HG02981 (cell line): ENCODE measurements around the gene DDX49.
"Not testable (repeated sequence)": the region's sequence is repeated elsewhere in the genome, so short reads cannot be mapped to it uniquely, and the experiment has no call there.

Experiments used
- ATAC-seq: cut with Tn5 transposase; IDR thresholded peaks from one replicate; pipeline ENCODE4 v1.9.1; 2021; ENCODE audit warnings: mild to moderate bottlenecking, moderate library complexity; ENCODE audit not compliant: unreplicated experiment

Gene DDX49

DNA sequence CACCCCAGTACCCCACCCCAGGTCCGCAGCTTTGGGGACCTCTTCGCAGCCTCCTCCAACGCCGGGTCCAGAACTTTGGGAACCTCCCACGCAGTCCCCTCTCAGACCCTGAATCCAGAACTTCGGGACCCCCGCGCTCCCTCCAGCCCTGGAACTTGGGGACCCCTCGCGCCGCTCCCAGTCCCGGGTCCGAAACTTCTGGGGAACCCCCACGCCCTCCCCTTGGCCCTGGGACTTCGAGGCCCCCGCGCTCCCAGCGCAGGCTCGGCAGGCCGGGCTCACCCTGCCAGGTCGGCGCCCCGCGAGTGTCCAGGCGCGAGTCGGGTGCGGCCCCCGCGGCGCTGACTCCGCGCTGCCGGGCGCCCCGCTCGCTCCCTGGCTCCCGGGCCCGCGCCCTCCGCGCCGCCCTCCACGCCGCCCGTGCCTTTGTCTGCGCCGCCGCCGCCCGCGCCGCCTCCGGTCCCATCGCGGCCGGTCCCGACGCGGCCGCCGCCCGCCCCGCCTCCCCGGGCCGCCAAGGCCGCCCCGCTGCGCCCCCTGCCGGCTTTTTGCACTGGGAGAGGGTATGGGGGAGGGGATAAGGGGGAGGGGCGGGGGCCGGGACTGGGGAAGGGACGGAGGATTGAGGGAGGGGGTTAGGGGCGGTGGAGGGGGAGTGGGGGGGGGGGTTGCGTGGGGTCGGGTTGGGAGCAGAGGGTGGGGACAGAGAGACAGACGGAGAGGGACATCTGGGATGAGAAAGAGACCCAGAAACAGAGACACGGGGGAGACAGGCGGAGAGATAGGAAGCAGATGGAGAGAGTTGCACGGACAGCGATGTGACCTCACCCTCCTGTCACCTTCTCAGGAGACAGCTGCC, 21.5 kb downstream of the DDX49 start, which contains the start of gene HOMER3:
Gene HOMER3, minus strand, starts transcription at position 449 of the 859 bp plus-strand sequence. CDS start 2,235 bp downstream, outside the sequence.
- ATAC-seq: no peak

DNA sequence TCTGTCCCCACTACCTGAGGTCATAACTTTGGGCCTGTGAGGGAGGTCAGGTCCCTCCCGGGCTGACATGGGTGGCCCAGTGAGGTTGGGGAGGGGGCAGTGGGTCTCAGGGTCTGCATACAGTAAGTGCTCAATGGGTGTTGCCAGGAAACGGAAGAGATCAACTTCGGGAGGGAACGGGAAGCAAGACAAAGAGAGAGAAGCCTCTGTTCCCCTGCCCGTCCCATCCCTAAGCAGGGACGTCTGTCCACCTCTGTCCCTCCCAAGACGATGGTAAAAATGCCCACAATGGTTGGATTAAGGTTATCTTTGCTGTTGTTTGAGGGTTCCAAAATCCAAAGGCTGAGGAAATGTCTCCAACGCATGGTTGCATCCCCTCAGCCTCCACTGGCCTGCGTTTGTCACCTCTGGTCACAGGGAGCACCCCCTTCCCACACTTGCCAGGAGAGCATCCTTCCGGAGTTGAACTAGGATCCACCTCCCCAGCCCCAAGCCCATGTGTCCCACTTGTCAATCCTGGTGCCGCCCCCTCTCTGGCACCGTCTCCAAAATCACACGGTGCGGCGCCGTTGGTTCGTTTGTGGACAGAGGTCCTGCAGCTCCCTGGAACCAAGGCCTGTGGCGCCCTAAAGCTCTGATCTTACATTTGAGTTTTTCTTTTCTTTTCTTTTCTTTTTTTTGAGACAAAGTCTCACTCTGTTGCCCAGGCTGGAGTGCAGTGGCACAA, 22.3 kb downstream of the DDX49 start:
- ATAC-seq: no peak

DNA sequence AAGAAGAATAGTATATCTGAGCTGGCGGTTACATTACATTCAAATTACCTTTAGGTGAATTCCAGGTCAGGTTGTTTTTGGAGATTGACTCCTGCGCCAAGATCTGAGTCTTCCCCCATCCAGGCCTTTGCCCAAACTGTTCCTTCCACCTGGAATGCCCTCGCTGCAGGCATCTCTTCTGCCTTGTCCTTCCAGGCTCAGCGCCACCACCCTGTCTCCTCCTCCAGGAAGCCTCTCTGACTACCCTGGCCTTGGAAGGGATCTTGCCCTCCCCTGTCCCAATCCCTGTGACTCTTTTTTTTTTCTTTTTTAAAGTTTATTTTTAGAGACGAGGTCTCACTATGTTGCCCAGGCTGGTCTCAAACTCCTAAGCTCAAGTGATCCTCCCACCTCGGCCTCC, 23.2 kb downstream of the DDX49 start:
- ATAC-seq: no peak

DNA sequence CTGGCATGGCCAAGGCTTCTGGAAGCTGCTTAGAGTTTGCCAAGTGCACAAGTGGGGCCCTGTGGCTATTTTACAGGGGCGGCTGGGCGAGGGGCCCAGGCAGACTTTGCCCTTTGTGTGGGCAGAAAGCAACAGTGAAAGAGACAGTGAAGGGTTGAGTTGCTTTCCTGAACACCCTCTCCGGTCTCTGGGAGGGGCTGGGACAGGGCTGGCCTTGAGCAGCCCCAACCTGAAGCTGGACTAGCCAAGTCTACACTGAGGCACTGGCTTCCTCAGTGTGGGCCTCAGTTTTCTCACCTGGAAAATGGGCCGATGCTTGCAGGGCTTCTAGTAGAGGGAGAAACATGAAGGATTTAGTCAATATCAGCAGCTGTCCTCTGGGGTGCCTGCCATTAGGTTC, 23.9 kb downstream of the DDX49 start:
- ATAC-seq: no peak

DNA sequence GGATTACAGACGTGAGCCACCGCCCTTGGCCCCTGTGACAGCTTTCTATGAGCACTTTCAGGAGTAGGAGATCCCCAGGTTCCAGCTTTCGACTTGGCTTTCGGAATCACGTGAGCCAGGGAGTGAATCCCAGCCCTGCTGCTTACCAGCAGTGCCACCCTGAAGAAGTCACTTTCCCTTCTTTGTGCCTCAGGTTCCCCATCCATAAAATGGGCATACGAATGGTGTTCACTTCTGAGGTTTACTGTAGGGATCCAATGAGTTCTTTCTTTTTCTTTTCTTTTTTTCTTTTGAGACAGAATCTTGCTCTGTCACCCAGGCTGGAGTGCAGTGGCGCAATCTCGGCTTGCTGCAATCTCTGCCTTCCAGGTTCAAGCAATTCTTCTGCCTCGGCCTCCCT, 25.8 kb downstream of the DDX49 start:
- ATAC-seq: no peak

DNA sequence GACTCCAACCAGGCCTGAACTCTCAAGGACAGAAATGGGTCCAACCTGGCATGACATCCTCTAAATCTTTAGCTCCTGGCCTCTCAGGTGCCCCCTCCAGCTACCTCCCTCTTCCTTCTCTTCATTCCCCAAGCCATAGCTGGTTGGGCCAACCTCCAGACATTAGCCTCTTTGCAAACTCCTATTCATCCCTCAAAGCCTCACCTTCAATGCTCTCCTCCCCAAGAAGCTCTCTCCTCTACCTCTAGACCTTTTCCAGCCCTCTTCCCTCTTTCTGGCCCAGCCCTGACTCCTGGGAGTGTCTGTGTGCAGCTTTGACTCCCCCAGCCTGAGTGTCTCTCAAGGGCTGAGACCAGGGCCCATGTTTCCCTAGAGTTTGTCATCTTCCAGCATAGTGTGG, 26.8 kb downstream of the DDX49 start:
- no peak for ATAC-seq

DNA sequence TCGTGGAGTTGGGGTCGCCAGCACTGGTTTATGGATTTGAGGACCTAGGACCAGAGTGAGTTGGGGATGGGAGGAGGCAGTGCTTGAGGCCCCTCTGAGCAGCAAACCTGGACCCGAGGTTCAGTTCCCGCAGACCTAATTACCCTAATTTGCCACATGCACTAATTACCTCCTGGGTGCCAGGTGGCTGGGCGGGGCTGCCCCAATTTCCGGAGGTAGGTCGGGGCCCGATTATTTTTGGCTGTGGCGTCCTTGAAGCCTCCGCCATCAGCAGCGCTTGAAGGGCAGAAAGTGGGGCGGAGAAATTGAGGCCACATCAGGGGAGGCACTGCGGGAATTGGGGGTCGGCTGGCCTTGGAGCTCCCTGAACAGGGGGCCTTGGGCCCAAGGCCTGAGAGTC, 27.4 kb downstream of the DDX49 start:
- ATAC-seq: no peak

DNA sequence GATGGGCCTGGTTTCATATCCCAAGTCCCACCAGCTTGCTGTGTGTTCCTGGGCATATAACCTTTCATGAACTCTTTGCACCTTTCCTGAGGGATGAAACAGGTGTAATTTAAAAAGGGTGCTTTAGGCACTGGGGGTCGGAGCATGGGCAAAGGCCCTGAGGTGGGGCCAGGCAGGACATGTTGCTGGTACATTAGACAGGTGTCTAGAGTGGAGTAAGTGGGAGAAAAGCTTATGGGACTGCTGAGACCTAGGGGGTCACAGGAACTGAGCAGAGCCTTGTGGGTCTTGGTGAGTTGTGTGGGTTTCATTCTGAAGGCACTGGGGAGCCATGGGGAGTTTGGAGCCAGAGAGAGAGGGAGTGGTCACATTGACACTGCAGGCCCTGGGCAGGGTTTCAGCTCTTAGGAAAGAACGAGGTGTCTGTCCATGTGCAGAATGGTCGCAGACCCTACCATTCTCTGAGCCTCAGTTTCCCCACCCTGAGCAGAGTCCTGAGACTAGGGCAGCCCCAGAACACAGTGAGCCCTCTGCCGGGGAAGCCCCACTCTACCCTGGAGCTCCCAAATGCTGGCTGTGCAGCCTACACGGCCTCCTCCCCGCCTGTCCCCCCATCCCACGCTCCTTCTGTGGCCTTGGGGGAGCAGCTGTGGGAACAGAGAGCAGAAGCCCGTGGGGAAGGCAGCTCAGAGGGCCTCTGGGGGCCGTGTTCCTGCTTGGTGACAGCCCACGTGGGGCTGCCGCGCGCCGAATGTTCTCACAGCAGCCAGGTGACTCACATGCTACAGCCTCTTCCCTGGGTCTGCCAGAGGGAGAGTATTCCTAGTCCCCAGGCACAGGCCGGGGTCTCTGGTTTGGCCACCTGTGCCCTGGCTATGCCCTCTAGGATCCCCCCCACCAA, 28.8 kb downstream of the DDX49 start:
- no peak for ATAC-seq

DNA sequence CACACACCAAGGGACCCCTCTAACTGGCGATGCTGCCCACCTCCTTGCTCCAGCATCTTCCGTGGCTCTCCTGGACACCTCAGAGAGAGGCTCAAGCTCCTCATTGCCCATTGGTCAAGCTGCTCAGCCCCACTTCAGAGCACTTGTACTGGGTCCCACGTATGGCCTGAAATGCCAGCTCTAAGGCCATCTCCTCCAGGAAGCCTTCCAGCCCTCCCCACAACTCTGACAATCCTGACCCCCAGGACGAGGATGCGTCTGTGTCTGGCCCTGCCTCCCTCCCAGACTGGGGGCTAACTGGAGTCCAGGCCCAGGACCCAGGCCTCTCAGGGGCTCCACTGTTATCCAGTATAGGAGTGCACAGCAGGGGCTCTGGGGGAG, 29.5 kb downstream of the DDX49 start:
- no peak for ATAC-seq

DNA sequence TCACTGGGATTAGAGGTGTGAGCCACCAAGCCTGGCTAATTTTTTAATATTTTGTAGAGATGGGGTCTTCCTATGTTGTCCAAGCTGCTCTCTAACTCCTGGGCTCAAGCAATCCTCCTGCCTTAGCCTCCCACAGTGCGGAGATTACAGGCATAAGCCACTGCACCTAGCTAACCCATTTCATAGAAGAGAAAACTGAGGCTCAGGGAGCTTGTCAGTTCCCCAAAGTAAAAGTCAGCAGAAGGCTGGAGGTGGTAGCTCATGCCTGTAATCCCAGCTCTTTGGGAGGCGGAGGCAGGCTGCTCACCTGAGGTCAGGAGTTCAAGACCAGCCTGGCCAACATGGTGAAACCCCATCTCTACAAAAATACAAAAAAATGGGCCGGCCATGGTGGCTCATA, 30.3 kb downstream of the DDX49 start:
- no peak for ATAC-seq

DNA sequence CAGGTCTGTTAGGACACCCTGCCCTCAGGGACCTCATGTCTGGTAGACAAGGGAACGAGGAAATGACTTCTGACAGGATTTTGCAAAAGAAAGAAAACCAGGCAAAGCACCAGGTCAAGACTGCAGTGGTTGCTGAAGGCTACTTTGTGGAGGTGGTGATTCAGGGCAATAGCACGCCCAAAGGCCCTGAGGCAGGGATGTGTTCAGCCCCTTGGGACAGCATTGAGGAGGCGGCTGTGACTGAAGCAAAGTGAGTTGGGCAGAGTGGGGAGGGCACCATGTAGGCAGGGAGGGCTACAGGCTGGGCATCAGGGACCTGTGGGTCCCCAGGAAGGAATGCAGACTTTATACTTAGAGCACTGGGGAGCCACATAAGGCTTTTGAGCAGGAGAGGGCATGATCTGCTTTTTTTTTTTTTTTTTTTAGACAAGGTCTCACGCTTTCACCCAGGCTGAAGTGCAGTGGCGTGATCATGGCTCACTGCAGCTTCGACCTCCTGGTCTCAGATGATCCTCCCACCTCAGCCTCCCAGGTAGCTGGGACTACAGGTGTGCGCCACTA, 32.3 kb downstream of the DDX49 start:
- no peak for ATAC-seq

DNA sequence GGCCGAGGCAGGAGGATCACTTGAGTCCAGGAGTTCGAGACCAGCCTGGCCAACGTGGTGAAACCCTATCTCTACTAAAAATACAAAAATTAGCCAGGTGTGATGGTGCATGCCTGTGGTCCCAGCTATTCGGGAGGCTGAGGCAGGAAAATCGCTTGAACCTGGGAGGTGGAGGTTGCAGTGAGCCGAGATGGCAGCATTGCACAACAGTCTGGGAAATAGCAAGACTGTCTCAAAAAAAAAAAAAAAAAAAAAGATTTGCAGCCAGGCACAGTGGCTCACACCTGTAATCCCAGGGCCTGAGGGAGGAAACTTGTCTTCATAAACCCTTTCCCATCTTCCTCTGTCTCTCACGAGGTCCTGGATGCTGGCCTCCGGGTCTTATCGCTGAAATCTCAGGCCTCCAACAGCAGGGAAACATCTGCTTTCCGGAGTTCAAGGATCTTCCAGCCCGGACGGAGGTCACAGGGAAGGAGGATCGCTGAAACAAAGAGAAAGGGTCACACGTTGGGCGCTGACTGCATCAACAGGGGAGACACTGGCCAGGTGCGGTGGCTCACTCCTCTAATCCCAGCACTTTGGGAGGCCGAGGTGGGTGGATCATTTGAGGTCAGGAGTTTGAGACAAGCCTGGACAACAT, 33.0 kb downstream of the DDX49 start:
- ATAC-seq: not testable (repeated sequence)

DNA sequence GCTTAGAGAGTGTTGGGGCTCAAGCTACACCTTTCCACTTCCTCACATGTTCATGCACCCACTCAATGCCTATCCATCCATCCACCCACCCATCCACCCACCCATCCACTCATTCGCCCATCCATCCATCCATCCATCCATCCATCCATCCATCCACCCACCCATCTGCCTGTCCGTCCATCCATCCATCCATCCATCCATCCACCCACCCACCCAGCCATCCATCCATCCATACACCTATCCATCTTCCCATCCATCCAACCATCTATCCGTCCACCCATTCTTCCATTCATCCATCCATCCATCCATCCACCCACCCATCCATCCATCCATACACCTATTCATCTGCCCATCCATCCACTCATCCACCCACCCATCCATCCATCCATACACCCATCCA, 34.6 kb downstream of the DDX49 start:
- no peak for ATAC-seq

DNA sequence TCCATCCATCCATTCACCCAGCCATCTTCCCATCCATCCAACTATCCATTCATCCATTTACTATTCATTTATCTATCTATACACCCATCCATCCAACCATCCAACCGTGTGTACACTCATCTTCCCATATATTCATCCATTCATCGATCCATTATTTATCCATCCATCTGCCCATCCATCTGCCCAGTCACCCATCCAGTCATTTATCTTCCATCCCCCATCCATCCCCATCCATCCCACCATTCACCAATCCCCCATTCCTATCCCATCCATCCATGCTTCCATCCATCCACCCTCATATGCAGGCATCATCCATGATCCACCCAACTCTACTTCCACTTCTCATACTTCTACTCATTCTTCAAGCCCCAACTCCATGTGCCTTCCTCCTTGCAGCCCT, 35.5 kb downstream of the DDX49 start:
- no peak for ATAC-seq

DNA sequence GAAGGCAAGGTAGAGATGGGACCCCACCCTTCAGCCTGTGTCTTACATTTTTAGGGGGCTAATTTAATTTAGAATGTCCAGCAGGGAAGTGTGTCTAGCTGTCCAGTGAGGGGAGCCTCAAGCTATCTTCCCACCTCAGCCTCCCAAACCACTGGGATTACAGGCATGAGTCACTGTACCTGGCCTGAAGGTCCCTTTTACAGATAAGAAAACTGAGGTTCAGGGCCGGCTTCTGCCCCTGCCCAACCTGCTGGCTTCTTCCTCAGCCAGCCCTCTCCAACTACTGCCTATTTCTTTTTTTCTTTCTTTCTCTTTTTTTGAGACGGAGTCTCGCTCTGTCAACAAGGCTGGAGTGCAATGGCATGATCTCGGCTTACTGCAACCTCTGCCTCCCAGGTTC, 40.9 kb downstream of the DDX49 start:
- ATAC-seq: no peak

DNA sequence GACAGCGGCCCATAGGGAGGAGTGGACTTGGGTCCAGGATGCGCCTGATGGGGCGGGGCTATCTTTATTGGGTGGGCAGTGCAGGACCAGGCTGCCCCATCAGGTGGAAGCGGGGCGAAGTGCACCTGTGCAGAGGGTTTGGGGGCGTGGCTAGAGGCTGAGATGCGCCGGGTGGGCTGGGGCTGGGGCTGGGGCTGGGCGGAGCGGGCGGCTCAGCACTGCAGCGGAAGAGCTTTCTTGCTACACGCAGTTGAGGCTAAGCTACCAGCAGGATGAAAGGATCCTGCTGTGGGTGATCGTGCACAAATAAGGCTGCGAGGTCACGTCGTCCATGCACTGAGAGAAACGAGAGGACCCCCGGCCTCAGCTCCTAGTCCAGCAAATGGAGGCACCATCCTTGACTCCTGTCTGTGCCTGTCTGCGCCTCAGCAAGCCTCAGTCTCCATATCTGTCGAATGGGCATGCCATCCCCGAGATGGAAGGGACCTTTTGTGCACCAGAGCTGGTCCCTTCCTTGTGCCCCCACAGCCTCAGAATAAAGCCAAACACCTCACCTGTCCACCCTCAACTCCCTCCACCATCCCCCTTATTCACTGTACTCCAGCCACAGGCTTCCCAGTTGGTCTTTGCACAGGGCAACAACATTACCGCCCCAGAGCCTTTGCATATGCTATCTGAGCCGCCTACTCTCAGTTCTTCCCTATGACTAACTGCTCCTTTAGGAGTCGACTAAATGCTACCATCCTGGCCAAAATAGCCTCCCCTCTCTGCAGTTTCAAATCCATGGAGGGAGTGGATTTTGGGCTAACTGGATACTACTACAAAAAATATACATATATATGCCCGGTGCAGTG, 42.5 kb downstream of the DDX49 start:
- ATAC-seq: no peak

DNA sequence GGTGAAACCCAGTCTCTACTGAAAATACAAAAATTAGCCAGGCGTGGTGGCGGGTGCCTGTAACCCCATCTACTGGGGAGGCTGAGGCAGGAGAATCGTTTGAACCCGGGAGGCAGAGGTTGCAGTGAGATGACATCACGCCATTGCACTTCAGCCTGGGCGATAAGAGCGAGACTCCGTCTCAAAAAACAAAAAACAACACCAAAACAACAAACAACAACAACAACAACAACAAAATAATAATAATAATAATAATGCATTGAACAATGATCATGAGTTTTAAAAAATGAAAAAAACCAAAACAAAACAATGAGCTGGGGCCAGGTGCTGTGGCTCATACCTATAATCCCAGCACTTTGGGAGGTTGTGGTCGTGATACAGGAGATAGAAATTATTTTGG, 44.6 kb downstream of the DDX49 start:
- no peak for ATAC-seq

DNA sequence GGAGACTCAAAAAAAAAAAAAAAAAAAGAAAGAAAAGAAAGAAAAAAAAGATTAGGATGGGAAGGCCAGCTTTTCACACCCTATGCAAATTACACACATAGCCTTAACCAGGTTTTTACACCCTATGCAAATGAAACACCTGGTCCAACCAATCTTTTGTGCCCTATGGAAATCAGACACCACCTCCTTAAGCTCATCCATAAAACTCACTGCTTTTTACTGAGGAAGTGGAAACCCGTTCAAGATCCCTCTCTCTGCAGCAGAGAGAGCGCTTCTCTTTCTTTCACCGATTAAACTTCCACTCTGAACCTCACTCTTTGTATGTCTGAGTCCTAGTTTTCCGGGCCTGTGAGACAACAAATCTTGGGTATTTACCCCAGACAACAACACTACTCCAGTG, 46.8 kb downstream of the DDX49 start:
- ATAC-seq: no peak

DNA sequence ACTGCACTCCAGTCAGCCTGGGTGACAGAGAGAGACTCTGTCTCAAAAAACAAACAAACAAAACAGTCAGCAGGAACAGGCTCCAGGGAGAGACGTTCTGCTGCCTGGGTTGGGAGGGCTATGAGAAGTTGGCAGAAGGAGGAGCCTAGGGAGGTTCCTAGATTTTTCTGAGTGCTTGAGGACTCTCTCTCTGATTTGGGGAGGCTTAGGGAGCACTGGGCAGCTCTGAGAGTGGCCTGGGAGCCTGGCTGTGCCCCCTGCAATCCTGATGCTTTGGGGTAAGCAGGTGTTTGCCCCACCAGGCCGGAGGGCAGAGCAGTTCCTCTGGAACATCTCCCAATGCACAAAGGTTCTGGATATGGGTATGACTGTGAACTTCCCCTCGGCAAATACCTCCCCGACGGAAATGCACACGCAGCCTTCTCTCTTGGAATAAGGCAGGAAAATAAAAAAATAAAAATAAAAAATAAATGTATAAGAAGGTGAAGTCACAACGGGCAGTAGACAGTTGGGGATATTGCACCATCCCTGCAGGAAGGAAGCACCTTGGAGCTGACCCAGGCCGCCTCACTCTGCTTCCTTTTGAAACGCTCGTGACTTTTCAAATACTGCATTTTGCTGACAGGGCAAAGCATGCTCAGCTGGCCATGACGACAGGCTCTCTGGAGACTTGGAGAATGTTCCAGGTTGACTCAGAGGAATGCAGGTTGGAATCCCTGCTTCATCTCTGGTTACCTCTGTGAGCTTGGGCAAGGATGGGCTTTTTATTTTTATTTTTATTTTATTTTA, 48.0 kb downstream of the DDX49 start:
- ATAC-seq: no peak
